Stimulated activated CD8-positive, alpha-beta memory T cell treated with anti-CD3 and anti-CD28 coated beads, Interleukin-7, amount 100 ng/mL, for 24 hours (primary cell): ENCODE data around the gene HTD2.
A peak's percentile ranks its signal among the peaks of the same experiment; 100 is the strongest.
"Not testable (repeated sequence)": the region's sequence is repeated elsewhere in the genome, so short reads cannot be mapped to it uniquely, and the experiment has no call there.

Source experiments
- DNase-seq: peaks from one replicate; pipeline ENCODE4 v3.0.0-alpha.2; 2020; ENCODE audit warnings: low read depth

HTD2 gene

DNA sequence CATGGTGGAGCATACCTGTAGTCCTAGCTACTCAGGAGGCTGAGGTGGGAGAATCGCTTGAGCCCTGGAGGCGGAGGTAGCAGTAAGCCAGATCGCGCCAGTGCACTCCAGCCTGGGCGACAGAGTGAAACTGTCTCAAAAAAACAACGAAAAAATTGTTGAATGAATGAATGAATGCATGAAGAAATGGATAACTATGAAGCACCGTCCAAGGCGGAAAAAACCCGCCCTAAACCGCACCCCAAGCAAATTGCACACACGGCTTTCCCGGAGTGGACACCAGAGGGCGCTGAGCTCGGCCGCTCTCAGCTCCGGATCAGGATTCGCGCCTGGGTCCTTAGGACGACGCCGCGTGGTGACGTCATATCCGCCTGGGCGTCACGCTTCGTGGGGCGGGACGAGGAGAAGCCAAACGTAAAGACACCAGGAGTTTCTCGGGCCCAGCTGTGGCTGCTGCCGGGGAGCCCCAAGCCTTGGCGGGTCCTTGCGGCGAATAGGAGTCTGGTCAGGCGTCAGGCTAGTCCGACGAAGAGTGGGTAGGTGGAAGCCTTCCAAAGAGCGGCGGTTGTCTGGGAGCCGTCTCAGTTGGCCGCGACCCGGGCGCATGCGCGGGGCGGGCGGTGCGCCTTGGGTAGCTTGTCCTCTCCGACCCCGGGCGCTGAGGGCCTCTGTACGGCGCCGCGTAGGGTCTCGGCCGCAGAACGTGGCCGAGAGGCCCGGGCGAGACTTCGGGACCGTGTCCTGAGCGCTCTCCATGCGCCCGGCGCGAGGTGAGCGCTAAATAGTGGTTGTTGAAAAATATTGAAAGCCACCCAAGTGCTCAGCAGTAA is at the start of gene HTD2, which contains the start of gene RPP14:
Gene HTD2, plus strand, starts transcription at position 639 of the 830 bp plus-strand sequence. CDS start 11,094 bp downstream, outside the sequence.
Gene RPP14, plus strand, starts transcription at position 364 of the 830 bp plus-strand sequence. CDS start 4,085 bp downstream, outside the sequence.
- DNase-seq, result peak; percentile 99

DNA sequence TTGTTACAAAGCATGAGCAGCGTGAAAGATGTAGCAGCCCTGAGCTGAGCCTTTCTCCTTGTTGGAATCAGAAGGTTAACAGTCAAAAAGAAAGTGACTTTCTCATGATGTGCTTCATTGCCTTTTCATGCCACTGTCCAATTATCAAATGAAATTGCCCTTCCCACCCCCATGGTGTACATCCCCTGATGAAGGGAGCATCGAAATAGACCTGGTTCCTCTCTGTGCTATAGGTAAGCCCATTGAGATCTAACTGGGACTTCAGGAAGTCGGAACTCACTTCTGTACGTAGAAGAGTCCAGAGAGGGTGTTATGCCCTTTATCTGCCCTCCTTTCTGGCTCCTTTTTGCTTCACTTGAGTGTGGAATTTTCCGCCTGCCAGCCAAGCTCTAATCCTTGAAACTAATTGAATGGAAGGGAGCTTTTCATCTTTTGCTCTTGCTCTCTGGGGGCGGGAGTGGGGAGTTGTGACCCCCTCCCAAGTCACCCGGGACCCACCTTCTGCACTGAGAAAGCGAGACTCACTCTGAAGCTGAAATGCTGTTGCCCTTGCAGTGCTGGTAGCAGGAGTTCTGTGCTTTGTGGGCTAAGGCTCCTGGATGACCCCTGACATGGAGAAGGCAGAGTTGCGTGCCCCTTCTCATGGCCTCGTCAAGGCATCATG is 47.8 kb upstream of the HTD2 start:
- no peak for DNase-seq

DNA sequence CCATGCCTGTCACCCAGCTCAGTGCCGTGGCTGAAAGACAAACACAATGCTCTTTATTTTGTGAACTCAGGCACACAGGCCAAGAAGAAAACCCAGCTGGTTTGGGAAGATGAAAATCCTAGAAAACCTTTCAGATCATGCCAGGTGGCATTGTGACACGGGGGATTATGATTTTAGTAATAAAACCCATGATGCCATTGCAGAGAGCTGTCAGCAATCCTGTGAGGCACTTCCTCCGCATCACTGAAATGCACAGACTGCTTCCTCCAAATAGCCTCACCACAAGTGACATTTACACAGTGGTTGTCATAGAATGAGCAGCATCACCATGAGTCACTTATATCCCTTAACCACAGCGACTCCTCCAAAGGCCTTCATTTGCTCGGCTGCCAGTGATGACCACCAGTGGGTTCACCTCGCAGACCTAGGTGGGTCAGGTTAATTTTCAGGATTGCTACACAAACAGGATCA is 46.0 kb upstream of the HTD2 start:
- no peak for DNase-seq

DNA sequence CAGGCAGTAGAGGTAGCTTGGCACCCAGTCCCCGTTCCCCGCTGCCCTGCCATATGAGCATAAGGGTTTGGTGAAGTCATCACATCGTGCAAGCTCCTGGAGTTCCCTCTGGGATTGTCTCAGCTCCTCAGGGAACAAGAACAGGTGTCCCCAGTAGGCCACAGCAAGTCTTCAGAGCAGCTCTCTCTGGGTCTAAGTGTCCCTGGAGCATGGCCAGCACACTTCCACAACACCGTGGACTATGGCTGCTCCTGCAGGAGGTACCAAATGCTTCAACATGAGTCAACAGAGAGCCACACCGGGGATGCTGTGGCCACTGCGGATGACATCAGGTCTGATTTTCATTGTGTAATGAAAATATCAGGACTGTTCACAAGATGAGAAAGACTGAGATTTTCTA is 45.6 kb upstream of the HTD2 start:
- DNase-seq, result no peak

DNA sequence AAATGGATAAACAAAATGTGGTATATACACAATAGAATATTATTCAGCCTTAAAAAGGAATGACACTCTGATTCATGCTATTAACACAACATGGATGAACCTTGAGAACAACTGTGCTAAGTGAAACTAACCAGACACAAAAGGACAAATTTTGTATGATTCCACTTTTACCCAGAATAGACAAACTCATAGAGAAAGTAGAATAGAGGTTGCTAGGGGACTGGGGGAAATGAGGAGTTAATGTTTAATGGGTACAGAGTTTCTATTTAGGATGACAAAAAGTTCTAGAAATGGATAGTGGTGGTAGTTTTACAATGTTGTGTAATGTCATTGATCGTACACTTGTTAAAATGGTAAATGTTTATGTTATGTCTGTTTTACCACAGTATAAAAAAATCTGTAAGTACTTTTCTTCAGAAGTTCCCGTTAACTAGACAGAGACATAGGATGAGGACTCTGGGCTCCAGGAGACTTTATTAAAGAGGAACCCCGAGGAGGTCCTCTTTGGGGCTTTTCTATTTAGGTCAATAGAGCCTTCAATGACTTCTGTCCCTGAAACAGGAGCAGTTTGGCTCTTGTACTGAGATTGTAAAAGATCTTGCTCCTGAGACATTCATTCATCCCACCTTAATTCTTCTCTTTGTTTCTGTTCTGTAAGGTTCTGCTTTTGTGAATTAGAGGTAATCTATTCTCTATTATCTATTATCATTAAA is 44.2 kb upstream of the HTD2 start:
- no peak for DNase-seq

DNA sequence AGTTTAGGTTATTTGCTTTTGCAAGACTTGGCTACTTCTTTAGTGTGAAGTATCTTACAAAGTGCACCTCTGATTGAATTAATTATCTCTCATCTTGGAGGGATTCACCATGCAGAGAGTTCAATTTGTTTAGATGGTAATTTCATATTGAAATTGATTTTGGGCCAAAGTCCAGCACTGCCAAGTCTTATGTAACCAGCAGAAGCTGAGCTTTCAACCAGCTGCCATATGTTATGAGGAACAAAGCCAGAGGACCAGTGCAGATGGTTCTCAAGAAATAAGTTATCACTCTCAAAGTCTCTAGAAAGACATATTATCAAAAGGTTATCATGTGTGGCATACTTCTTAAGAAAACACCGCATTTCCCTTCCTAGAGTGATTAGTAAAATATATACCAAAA is 39.7 kb upstream of the HTD2 start:
- DNase-seq, result no peak

DNA sequence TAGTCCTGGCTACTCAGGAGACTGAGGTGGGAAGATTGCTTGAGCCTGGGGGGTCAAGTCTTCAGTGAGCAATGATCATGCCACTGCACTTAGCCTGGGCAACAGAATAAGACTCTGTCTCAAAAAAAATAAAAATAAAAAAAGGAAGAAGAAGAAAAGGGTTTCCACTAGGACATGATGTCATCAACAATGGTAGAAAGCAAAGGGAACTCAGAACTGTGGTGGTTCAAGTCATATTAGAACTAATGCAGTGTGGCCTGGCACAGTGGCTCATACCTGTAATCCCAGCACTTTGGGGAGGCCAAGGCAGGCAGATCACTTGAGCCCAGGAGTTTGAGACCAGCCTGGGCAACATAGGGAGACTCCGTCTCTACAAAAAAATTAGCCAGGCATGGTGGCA is 38.8 kb upstream of the HTD2 start:
- not testable (repeated sequence) for DNase-seq

DNA sequence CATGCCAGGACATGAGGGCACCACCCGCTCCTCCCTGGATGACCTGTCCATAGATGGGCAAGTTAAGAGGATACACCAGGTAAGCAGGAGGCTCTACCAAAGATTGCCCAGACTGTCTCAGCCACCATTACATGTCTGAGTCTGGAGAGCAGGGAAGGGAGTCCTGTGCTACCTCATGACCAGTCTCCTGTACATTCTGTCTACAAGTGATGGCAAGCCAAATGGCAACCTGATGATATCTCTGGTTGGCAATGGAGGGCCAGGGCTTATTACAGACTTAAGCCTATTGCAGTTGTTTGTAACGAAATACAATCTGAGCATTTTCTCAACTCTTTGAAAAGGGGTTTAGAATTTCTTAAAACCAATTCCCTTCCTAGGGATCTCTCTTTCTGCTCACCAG is 37.0 kb upstream of the HTD2 start:
- no peak for DNase-seq

DNA sequence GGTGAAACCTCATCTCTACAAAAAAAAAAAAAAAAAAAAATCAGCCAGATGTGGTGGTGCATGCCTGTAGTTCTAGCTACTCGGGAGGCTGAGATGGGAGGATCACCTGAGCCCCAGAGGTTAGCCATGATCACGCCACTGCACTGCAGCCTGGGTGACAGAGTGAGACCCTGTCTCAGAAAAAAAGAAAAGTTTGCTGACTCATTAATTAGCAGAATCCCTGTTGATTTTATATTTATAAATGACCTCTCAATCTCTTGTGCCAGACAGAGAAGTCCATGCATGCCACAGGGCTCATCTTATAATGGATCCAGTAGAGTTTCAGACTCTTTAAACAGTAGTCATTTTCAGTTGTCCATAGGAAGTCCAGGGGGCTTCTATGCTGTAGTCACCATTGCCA is 35.8 kb upstream of the HTD2 start:
- no peak for DNase-seq

DNA sequence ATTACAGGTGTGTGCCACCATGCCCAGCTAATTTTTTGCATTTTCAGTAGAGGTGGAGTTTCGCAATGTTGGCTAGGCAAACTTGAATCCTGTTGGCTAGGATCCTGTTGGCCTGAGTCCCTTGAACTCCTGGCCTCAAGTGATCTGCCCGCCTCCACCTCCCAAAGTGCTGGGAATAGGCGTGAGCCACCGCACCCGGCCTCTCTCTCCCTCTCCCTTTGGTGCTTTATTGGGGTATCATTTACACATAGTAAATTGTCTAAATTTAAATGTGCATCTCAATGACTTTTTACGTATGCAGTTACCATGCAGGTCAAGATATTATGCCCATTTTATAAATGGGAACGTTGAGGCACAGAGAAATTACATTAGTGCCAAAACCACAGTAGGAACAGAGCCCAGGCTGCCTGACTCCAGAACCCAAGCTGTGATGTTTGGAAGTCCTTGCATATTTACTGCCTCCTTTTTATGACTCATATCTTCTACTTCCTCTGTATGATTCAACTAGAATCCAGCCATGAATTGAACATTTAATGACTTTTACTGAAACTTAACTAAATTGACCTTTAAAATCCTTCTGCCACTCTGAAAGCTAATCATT is 34.3 kb upstream of the HTD2 start:
- no peak for DNase-seq

DNA sequence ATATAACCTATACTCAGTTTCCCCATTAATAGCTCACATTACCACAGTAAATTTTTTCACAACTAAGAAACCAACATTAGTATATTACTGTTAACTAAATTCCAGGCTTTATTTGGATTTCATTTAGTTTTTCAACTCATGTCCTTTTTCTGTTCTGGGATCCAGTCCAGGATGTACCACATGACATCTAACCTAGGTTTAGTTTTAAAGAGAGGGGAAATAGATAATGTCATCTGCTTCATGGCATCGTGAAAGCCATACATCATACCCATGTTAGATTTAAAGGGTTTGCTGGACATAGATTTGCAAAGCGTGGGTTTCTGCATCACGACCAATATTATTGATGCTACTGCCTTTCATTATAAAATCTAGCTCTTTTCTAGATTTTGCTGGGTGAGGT is 33.4 kb upstream of the HTD2 start:
- no peak for DNase-seq

DNA sequence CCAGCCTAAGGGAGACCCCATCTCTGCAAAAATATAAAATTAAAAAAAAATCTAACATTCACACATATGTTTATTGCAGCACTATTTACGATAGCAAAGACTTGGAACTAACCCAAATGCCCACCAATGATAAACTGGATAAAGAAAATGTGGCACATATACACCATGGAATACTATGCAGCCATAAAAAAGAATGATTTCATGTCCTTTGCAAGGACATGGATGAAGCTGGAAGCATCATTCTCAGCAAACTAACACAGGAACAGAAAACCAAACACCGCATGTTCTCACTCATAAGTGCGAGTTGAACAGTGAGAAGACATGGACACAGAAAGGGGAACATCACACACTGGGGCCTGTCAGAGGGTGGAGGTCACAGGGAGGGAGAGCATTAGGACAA is 33.0 kb upstream of the HTD2 start:
- not testable (repeated sequence) for DNase-seq

DNA sequence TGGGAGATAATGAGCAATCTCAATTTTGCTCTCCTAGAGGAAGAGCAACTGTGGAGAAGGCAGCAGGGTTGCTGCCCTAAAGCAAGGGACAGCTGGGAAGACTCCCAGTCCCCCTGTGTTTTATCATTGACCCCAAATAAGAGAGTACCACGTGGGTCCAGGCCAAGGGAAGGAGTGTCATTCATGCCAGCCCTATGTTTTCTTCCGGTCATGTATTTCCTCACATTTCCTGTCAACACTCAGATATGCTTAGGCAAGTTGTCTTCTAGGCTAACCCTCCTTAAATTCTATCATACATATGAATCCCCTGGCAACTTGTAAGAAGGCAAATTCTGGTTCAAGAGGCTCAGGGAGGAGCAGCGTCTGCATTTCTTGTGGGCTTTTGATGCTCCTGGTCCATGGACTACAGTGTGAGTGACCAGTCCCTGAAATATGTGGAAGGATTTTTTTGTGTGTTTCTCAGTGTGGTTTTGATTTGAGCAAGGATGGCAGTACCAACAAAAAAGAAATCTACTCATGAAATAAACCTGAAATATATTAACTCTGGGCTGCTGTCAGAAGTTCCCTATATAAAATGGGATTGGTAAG is 32.2 kb upstream of the HTD2 start:
- no peak for DNase-seq

DNA sequence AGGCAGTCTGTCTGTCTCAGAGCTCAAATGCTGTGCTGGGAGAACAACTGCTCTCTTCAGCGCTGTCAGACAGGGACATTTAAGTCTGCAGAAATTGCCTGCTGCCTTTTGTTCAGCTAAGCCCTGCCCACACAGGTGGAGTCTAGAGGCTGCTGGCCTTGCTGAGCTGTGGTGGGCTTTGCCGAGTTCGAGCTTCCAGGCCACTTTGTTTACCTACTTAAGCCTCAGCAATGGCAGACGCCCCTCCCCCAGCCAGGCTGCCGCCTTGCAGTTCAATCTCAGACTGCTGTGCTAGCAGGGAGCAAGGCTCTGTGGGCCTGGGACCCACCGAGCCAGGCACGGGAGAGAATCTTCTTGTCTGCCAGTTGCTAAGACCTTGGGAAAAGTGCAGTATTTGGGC is 25.3 kb upstream of the HTD2 start:
- DNase-seq, result no peak

DNA sequence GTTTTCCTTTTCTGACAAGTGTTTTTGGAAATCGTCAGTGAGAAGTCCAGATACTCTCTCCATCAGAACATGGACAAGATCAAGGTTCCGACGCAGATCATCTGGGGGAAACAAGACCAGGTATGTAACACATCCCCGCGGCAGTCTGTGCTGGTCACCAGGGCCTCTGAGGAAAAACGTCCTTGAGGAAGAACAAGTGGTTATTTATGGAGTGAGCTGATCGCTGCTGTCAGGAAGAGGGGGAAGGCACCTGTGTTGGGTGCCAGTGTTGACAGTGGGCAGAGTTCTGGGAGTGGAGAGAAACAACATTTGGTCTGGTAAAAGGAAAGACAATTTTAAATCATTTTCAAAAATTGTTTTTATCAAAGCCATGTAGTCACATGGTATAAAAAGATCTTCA is 21.0 kb upstream of the HTD2 start:
- DNase-seq, result no peak

DNA sequence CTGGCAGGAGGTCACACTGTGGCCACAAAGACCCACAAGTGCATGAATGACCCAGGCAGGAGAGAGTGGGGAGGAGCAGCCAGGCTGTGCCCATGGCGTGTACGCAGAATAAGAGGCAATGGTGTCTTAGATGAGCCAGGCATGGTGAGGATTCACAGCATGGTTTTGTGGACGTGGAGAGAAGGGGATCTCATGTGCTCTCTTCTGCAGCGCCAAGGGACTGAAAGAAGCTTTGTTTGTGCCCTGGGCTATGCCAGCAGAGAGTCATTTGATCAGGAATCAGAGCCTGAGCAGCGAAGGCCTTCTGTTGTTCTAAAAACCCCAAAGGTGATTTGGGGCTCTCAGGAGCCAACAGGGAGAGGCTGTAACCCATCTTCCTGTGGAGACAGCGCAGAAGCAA is 19.0 kb upstream of the HTD2 start:
- no peak for DNase-seq

DNA sequence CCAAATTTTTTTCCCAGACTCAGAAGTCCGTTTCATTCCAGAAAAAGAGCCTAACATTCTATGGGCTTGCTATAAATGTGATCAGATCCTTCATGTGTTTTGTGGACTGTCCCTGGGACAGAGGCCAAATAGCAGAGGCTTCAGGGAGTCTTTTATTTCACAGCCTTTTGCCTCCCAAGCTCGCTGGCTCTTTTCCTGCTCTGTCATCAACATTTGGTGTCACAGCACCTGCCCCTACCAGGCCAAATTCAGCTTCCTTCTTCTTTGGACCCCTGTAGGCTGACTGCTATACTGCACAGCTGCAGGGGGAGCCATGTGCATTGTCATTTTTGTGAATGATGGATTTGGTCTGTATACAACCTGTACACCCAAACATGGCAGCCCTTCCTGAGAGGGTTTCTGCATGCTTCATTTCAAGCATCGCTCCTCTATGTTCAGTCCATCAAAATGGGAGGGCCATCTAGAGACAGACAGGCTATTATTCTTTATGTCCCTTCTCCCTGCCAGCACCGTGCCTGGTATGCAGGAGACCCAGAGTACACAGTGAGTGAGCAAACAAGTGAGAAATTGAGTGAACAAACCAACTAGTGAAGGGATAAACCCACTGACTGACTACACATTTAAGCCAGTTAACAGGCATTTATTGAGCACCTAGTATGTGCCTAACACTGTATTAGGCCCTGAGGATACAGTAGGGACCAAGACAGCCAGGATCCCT is 18.1 kb upstream of the HTD2 start:
- DNase-seq, result no peak

DNA sequence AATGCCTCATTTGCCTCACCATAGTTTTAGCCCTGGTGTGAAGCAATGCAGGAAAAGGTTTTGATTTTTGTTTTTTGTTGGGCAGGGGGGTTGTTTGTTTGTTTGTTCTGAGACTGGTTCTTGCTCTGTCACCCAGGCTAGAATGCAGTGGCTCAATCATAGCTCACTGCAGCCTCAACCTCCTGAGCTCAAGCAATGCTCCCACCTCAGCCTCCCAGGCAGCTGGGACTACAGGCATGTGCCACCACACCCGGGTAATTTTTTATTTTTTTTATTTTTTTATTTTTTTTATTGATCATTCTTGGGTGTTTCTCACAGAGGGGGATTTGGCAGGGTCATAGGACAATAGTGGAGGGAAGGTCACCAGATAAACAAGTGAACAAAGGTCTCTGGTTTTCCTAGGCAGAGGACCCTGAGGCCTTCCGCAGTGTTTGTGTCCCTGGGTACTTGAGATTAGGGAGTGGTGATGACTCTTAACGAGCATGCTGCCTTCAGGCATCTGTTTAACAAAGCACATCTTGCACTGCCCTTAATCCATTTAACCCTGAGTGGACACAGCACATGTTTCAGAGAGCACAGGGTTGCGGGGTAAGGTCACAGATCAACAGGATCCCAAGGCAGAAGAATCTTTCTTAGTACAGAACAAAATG is 17.2 kb upstream of the HTD2 start:
- not testable (repeated sequence) for DNase-seq

DNA sequence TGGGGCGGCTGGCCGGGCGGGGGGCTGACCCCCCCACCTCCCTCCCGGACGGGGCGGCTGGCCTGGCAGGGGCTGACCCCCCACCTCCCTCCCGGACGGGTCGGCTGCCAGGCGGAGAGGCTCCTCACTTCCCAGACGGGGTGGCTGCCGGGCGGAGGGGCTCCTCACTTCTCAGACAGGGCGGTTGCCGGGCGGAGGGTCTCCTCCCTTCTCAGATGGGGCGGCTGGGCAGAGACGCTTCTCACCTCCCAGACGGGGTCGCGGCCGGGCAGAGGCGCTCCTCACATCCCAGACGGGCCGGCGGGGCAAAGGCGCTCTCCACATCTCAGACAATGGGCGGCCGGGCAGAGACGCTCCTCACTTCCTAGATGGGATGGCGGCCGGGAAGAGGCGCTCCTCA is 15.9 kb upstream of the HTD2 start:
- not testable (repeated sequence) for DNase-seq

DNA sequence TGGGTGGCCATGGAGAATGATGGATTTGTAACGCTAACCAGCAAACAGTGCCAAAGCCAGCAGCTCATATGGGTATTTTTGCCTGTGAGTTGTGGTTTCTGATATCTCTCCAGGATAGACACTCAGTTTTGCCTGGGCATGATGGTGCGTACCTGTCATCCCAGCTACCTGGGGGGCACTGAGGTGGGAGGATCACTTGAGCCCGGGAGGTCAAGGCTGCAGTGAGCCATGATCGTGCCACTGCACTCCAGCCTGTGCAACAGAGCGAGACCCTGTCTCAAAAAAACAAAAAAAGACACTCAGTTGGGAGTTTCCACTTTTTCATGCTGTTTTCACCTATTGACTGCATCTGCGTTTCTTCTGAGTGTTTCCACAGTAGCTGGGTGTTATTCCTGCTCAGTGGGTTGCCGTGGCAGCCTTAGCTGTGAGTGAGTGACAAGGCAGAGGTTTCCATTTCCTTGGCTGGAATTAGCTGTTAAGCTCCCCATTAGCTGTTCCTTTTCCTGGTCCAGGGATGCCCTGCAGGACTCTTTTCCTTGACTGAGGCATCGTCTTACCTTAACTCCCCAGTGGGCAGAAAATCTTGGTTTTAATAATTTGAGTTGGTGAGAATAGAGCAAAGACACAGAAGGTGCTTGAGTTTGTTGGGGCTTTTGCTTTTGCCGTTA is 14.5 kb upstream of the HTD2 start:
- no peak for DNase-seq
